ENCODE measurements around the gene CPA5.

The CPA5 gene

DNA sequence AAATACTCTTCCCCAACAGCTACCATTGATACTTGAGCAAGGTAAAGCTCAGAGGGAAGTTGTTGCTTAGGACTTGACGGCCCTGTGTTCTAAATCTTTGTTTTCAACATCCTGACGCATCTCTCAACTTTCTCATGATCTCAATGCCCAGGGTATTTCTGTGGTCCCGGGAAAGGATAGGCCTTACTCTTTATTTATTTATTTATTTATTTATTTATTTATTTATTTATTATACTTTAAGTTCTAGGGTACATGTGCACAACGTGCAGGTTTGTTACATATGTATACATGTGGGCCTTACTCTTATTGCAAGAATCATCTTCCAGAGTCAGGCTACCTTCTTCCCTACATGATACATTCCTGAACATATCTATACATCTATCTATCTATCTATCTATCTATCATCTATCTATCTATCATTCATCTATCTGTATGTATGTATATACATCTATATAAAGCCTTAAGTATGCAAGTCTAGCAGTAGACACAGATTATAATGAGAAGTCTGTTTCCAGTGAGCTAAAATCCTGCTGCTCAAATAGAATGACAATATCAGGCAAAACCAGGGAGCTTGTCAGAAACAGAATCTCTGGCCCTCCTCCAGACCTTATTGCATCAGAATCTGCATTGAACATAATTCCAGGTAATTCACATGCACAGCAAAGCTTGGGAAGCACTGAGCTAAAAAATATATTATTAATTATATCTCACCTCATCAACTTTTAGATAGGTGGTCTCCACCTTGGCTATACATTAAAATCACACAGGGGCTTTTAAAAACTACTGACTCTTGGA is 12.2 kb upstream of the CPA5 start:
- no peak for DNase-seq

DNA sequence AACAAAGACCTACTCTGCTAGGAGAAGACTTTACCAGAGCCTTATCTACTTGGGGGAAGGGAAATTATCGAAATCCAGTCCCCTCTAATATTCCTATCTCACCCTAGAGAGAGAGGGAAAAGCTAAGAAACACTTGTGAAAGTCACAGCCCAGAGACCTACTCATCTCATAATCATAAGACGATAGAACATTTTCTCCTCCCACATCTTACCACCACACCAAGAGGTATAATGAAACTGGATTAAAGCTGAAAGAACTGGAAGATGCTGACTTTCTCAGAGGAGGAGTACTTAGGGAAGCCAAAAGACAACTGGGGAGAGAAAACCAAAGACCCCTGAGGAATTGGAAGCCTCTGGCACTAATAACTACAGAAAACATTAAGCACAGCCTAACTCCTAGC is 10.8 kb upstream of the CPA5 start:
- DNase-seq = no peak

DNA sequence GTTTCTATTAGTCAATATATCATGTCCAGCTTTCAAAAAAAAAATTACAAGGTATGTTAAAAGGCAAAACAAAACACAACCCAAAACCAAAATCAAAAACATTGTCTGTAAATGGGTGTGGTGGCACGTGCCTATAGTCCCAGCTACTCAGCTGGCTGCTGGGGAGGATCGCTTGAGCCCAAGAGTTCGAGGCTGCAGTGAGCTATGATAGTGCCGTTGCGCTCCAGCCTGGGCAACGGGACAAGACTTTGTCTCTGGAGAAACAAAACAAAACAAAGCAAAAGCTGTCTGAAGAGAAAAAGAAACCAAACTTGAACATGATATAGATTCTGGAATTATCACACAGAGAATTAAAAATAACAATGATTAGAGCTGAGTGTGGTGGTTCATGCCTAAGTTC is 10.3 kb upstream of the CPA5 start:
- no peak for DNase-seq

DNA sequence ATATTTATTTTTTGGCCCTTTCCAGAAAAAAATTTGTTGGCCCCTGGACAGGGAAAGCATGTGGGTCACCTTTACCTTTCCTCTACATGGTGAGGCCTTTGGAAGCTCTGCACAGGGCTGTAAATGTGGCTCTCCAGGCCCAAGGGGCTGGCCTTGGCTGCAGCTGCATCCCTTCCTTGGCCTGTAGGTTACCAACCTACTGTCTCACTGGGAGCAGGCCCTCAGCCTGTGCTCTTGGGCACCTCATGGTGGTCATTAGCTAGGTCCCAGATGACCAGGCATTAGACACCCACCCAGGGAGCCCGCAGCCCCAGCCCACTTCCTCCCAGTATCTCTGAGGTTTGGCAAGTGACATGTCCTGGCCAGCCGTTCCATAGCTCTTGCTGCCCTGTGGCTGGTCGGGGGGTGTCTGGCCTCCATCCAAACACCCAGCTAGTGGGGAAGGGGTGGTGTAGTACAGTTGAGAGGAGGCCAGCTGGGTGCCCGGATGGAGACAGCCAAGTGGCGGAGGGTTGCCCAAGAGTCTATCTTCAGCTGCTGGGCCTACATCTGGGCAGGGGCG is 7.1 kb upstream of the CPA5 start:
- DNase-seq = no peak

DNA sequence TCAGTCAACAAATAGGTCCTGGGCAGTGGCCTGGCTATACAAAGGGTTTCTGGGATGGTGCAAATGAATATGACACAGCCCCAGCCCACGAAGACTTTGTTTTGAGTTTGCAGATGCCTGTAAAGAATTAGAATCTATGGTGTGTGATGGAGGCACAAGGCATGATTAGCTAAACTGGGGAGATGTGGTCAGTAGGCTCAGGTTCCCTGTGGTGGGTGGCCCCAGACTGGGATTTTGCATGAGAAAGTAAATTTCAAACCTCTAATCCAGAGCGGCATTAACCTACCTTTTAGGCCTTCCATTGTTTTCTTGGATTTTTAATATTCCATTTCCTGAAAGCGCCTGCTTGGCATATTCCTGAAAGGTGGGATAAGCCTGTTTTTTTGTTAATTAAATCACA is 6.4 kb upstream of the CPA5 start:
- no peak for DNase-seq

DNA sequence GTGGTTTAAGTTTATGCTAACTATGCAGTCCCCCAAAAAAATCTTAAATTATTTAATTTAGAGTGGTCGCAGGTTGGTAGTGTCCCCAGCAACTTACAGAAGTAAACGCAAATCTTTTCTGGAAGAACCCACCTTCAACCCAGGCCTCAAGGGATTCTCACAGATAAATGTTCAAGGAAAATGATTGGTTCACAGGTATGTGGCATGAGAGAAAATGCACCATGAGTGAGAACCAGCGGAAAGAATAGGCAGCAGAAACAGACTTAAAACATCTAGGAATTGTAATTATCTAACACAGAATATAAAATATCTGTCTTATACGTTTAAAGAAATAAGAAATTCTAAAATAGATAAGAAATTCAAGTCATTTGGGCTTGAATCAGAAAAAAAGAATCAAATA is 2.7 kb upstream of the CPA5 start:
- DNase-seq = no peak

DNA sequence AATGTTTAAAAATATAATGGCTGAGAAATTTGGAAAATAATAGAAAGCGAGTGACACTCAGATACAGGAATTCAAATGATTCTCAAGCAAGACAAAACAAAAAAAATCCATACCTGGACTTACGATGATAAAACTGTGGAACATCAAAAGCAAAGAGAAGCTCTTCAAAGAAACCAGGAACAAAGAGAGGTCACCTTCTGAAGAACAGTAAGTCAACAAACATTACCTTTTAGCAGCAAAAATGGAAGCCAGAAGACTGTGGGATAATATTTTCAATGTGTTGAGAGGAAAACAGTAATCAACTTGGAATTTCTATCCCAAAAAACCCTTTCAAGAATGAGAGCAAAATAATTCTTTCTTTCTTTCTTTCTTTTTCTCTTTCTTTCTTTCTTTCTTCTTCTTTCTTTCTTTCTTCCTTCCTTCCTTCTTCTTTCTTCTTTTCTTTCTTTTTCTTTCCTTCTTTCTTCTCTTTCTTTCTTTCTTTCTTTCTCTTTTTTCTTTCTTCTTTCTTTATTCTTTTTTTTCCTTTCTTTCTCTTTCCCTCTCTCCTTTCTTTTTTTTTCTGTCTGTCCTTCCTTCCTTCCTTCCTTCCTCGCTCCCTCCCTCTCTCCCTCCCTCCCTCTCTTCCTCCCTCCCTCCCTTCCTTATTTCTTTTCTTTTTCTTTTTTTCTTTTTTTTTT is 1.8 kb upstream of the CPA5 start:
- DNase-seq = no peak

DNA sequence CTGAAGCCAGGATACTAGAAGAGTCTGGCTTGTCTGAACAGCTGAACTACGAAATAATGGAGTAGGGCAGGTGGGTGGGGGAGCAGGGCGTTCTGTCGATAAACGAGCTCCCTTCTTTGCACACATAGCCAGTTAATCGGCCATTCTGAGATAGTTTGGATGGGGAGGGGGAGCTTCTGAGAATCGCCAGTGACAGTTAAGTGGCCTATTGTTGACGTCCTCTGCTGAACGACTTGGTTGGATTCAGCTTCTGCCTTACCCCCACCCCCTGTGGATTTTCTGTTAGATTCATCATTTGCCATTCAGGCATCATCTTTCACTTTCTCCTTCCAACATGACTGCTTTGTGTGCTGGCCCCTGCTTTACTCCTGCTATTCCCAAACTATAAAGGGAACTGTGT is 520 bp downstream of the CPA5 start:
- no peak for DNase-seq

DNA sequence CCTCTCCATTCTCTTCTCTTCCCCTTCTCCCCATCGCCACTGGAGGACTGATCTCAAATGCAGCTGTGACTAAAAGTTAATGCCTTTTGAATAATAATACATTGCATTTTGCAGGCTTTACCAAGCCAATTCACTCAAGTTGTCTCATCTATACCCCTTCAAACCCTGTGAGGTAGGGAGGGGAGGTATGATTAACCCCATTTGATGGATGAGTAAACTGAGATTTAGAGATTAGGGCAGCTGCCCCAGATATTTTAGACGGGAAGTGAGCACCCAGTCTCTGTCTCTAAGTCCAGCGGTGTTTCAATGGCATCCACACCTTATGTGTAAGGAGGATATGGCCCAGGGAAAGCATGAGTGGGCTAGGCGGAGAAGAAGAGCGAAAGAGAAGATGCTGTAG is 1.1 kb downstream of the CPA5 start:
- no peak for DNase-seq

DNA sequence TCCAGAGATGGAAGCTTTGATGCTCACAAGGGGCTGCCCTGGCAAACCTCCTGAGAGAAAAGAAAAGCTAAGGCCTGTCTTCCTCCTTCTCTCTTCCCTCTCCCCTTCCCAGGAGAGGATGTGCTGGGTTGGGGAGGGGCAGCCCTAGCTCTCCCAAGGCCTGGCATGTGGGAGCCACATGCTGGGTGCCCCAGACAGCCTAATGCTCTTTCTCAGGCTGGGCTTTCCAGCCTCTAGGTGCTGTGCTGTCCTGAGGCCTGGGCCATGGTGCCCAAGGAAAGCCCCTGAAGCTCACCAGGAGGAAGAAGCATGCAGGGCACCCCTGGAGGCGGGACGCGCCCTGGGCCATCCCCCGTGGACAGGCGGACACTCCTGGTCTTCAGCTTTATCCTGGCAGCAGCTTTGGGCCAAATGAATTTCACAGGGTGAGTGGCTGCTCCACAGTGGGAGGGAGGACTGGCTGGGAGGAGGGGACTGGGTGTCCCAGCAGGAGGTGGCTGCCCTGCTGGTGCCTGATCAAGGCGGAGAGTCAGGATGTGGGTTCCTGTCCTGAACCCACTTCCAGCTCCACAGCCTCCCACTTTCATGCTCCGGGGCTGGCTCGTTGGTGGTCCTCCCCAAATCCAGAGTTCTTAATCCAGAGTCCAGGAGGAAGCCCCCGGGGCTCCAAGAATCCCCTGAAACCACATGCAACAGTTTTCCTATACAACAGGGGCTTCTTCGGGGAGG is 1.7 kb downstream of the CPA5 start:
- no peak for DNase-seq

DNA sequence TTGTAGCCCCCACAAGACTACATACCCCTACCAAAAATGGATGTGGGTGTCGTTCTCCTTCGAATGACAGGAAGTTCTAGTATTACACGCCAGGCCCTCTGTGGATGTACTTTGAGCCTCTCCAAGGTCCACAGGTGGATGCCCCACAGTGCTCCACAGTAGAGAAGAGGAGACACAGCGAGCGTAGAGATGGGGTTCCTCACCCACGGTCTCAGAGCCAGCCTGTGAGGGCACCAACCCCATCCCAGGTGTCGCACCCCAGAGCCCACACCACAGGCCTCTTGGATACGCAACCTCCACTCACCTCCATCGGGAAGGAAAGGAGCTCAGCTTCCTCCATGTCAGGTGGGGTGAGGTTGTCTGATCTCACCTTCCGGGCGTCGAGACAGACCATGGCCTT is 2.3 kb downstream of the CPA5 start:
- no peak for DNase-seq

DNA sequence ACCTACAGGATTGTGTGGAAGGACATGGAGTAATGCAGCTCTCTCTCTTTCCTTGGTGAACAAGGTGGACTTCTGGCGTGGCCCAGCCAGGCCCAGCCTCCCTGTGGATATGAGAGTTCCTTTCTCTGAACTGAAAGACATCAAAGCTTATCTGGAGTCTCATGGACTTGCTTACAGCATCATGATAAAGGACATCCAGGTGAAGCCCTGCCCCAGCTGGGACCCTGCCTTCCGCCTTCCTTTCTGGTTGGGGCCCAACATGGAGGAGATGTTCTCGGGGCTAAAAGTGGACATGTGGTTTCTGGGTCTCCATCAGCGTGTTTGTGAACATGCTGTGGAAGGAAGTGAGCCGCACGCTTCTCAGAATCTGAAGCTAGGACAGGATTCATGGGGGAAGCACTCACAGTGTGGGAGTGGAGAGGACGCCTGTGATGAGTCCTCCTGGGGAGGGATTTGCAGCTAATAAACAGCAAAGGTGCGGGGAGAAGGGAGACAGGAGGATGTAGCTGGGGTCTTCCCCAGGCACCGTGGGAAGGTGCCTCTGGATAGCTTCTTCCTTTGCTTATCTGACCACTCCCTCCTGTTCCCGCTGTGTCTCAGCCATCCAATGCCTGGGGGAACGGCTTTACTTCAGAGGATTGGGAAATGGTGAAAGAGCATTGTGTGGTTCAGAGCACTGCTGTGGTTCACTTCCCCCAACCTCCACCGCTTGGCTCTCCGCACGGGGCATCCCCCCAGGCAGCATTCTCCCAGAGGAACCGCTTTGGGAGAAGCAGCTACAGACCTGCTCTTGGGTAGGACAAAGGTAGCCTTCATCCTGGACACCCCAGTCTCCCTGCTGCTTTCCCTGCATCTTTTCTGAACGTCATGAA is 5.5 kb downstream of the CPA5 start:
- DNase-seq = no peak

DNA sequence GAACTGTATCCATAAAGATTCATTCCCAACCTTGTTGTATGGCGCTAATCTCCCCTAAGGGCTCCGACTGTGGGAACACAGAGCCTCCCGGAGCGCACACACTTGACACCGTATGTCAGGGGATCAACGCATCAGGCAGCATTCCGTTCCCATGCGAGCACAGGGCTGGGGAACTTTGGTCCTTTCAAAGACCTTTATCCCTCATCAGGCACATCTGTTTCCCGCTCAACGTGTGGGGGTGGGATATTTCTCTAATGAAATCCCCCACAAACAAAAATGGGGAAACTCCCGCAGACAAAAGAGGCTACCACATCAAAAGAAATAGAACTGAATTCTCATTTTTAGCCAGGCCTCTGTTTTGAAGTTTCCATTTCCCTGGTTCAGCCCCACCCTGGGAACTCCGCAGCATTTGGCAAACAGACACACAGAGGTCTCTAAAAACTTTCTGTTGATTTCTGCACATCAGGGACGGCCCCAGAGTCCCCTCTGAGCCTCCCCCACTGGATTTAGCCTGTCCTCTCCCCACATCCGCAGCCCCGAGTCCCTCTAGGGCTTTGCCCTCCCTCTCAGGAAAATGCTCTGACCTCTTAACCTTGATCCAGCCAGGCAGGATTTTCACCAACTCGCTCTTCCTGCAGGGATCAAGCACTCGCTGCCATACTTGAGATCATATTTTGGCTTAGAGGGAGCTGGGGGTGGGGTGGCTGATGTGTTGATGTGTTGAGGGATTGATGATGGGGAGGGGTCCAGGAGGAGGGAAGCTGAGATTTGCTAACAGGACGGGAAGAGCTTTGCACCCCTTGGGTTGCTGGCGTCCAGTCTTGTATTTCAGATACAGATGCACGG is 6.6 kb downstream of the CPA5 start:
- DNase-seq = no peak

DNA sequence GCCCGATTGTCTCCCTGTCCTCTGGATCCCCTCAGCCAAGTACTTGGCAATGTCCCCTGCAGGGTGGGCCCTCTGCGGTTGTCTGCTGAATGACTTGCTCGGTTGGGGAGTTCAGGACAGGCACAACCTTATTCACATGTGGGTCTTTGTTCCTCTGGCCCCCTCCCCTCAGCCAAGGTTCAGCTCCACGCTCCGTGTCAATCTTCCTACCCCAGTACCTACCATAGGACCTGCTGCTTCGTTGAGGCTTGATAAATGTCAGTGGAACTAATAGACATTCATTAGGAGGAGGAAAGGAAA is 7.1 kb downstream of the CPA5 start:
- DNase-seq = no peak

DNA sequence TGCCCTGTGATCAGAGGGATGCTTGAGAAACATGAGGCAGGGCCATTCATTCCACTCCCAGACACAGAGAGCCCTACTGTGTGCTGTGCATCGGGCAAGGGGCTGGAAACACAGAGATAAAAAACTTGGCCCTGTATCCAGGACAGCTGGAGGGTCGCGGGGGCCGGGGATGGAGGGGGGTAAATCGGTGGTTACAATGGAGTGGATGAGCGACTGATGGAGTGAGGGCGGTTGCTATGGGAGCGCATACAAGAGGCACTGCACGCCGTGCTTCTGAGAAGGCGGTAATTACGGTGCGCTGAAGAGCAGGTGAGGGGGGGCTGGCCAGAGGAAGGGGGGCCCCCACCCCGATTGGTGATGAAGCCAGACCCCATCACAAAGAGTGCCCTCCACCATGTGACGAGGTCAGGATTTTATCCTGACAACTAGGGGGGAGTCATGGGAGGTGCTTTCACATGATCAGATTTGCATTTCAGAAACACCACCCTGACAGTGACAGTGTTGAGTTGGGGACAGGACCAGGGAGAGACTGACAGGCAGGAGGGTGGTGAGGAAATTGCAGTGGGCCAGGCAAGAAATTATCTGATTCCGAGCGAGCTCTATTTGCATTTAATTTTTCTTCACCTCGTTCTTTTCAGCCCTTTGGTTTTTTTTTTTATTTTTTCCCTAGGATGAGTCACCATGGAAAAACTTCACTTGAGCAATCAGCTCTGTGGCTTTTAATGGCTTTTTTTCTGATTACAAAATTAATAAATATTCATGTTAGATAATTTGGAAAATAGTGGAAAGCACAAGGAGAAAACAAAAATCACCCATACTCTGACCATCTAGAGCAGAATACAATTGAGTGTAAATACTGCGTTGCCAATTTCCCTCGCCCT is 7.8 kb downstream of the CPA5 start:
- no peak for DNase-seq

DNA sequence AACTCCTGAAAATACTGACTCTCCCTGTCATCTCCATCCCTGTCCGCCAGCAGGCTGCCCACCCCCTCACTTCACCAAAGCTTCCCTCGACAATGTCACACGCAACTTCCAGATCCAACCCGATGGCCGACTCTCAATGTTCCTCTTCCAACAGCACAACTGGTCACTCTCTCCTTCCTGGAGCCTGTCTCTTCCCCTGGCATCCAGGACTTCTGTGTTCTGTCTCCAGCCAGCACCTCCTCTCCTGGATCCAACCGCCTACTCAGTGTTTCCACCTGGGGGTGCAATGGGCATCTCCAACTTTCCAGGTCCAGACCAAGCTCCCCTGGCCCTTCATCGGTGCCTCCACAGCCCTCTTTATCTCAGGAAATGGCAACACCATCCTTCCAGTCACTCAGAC is 8.6 kb downstream of the CPA5 start:
- no peak for DNase-seq

DNA sequence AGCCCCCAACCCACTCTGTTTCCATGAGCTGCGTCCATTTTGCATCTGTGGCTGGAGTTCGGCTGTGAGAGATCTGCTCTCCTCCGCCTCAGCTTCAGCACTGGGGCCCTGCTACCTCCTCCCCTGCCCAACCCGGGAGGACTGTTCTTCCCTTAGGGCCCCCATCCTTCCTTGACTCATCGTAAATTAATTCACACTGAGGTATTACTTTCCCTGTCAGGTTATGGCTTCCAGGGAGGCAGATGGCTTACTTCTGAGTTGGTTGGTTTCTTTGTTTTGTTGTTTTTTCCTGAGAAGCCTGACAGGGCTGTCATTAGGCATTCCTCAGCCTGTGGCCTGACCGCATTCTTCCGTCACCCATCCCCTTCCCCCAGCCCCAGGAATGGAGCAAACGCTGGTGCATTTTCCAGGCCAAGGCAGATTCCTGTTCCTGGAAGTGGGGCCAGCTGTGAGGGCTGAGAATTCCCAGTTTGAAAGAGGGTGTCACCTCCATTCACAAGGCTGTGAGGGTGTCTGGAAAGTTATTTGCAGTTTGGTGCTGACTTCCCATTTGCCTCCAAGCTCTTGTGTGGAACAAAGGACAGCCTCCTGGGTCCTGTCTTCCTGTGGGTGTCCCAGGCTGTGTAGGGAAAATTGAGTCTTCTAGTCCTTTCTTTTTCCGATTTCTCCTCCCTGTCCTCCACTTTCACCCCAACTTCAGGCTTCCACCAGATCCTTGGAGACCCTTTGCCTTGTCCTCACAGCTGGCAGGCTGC is 11.7 kb downstream of the CPA5 start:
- peak; percentile 85 for DNase-seq

DNA sequence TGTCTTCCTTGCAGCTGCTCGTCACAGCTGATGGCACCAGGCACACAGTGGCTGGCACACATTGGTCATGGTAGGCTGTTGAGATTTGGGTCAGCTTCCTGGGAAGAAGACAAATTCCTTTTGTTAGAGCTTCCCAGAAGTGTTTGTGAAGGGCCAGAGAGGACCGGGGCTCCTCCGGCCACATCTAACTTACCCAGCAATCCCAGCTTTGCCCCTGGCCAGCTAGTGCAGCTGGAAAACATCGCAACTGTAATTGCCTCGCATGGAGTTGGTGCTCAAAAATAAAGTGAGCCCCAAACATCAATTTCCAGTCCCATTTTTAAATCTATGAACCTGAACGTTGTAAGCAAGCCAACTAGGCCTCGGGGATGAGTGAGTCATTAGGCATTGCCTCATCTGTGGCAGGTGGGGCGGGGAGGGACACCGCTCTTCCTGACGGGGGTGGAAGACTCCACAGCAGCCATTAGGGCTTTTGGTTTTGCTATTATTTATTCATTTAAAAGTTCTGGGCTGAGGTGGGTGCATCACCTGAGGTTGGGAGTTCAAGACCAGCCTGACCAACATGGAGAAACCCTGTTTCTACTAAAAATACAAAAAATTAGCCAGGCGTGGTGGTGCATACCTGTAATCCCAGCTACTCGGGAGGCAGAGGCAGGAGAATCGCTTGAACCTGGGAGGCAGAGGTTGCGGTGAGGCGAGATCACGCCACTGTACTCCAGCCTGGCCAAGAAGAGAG is 12.4 kb downstream of the CPA5 start:
- DNase-seq = peak; percentile 57

DNA sequence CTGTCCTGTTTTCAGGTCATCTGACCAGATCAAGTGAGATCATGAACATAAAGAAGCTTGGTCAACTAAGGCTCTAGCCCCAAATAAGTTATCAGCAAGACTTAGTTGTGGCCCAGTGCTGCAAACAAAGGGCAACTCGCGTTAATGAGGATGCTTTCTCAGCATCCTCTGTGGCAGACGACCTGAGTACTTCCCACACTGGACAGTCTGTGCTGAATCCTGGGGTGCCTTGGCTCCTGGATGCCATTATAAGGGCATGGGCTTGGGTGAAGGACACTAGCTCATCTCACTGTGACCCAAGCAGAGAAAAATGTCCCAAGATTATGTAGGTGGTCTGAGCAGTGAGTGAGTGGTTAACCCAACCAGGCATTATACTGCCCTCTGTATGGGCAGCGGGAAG is 13.9 kb downstream of the CPA5 start:
- no peak for DNase-seq
